D341Med (cell line): ENCODE measurements around the gene AFM.

ENCODE experiments used
- DNase-seq: peaks from one replicate; pipeline ENCODE4 v3.0.0; 2012; ENCODE audit warnings: low spot score

Gene AFM

GRCh38 chr4:73451404-73451803 lies 30.1 kb upstream of the AFM start:
- no peak for DNase-seq

- no peak for DNase-seq
Measured at GRCh38 chr4:73451981-73452747, 29.4 kb upstream of the AFM start.

- no peak for DNase-seq
Measured at GRCh38 chr4:73452953-73453700, 28.4 kb upstream of the AFM start.

GRCh38 chr4:73453701-73454005 lies 27.9 kb upstream of the AFM start:
- DNase-seq = no peak

- DNase-seq = no peak
Measured at GRCh38 chr4:73454920-73455319, 26.6 kb upstream of the AFM start.

GRCh38 chr4:73456177-73457022 lies 25.1 kb upstream of the AFM start:
- no peak for DNase-seq

- DNase-seq = no peak
Measured at GRCh38 chr4:73458184-73459047, 23.1 kb upstream of the AFM start.

- DNase-seq = no peak
Measured at GRCh38 chr4:73459048-73459421, 22.5 kb upstream of the AFM start.

- DNase-seq = no peak
Measured at GRCh38 chr4:73460913-73461522, 20.5 kb upstream of the AFM start.

- DNase-seq = no peak
Measured at GRCh38 chr4:73468170-73468569, 13.4 kb upstream of the AFM start.

- no peak for DNase-seq
Measured at GRCh38 chr4:73470728-73471127, 10.8 kb upstream of the AFM start.

- DNase-seq = no peak
Measured at GRCh38 chr4:73477176-73477575, 4.4 kb upstream of the AFM start.

- no peak for DNase-seq
Measured at GRCh38 chr4:73479323-73479722, 2.2 kb upstream of the AFM start.

- DNase-seq = no peak
Measured at GRCh38 chr4:73485085-73485484, 3.5 kb downstream of the AFM start.

- DNase-seq = no peak
Measured at GRCh38 chr4:73485596-73485995, 4.1 kb downstream of the AFM start.

GRCh38 chr4:73486497-73486896 lies 5.0 kb downstream of the AFM start:
- no peak for DNase-seq

- no peak for DNase-seq
Measured at GRCh38 chr4:73487233-73487632, 5.7 kb downstream of the AFM start.

GRCh38 chr4:73499996-73500765 lies 18.6 kb downstream of the AFM start:
- no peak for DNase-seq

GRCh38 chr4:73501664-73502265 lies 20.2 kb downstream of the AFM start:
- no peak for DNase-seq

GRCh38 chr4:73505567-73505966 lies 24.0 kb downstream of the AFM start:
- no peak for DNase-seq
